Measurements from ENCODE around the gene HIPK2. TPM values are rescaled to one million over a fixed set of nuclear protein-coding genes. Genes with fewer than 3 reads are reported as not detected.

Gene HIPK2
- total RNA-seq, 1 donor from 2014 or later: 45.1 TPM

GRCh38 chr7:139574618-139575337 lies 203.0 kb downstream of the HIPK2 start:
- TF ChIP-seq, protein P1, sequence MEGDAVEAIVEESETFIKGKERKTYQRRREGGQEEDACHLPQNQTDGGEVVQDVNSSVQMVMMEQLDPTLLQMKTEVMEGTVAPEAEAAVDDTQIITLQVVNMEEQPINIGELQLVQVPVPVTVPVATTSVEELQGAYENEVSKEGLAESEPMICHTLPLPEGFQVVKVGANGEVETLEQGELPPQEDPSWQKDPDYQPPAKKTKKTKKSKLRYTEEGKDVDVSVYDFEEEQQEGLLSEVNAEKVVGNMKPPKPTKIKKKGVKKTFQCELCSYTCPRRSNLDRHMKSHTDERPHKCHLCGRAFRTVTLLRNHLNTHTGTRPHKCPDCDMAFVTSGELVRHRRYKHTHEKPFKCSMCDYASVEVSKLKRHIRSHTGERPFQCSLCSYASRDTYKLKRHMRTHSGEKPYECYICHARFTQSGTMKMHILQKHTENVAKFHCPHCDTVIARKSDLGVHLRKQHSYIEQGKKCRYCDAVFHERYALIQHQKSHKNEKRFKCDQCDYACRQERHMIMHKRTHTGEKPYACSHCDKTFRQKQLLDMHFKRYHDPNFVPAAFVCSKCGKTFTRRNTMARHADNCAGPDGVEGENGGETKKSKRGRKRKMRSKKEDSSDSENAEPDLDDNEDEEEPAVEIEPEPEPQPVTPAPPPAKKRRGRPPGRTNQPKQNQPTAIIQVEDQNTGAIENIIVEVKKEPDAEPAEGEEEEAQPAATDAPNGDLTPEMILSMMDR (conservative IDR thresholded peaks at IDR 0.05; ENCODE audit: low read depth, low read length): no peak
- DNase-seq (ENCODE audit: low read depth): no peak
- no peak overlapping the region for H3K4me3 ChIP-seq (ENCODE audit: low read depth, low read length)

GRCh38 chr7:139573871-139574270 lies 203.9 kb downstream of the HIPK2 start:
- TF ChIP-seq, protein P1 (conservative IDR thresholded peaks at IDR 0.05; ENCODE audit: low read depth, low read length): no peak
- H3K4me3 ChIP-seq (ENCODE audit: low read depth, low read length): no peak overlapping the region
- no peak for DNase-seq (ENCODE audit: low read depth)

GRCh38 chr7:139572704-139573385 lies 205.0 kb downstream of the HIPK2 start:
- no peak for DNase-seq (ENCODE audit: low read depth)
- no peak overlapping the region for H3K4me3 ChIP-seq (ENCODE audit: low read depth, low read length)
- TF ChIP-seq, protein P1 (conservative IDR thresholded peaks at IDR 0.05; ENCODE audit: low read depth, low read length): no peak

- DNase-seq (ENCODE audit: low read depth): no peak
- TF ChIP-seq, protein P1 (conservative IDR thresholded peaks at IDR 0.05; ENCODE audit: low read depth, low read length): no peak
These were observed 205.7 kb downstream of the HIPK2 start for GRCh38 chr7:139572071-139572470.

DNA sequence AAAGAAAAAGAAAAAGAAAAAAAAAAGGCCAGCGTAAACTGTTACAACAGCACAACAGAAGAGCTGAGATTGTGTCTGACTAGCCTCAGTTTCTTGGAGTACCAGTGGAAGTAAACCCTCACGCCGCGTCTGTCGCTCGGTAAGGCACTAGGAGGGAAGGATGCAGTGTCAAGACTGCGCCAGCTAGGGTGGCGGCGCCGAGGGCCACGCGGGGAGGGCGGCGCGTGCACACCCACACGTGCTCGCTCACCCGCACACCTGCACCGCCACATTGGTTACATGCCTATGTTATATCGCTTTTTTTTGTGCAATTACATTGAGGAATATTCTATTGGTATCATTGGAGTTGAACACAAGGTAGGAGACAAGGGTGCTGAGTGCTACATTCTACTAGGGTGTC lies 206.1 kb downstream of the HIPK2 start:
- H3K4me3 ChIP-seq (ENCODE audit: low read depth, low read length): no peak overlapping the region
- no peak for DNase-seq (ENCODE audit: low read depth)
- TF ChIP-seq, protein P1 (conservative IDR thresholded peaks at IDR 0.05; ENCODE audit: low read depth, low read length): no peak

More at GRCh38 chr7:139572071-139572470, 205.7 kb downstream of the HIPK2 start:
- H3K4me3 ChIP-seq (ENCODE audit: low read depth, low read length): no peak overlapping the region

DNA sequence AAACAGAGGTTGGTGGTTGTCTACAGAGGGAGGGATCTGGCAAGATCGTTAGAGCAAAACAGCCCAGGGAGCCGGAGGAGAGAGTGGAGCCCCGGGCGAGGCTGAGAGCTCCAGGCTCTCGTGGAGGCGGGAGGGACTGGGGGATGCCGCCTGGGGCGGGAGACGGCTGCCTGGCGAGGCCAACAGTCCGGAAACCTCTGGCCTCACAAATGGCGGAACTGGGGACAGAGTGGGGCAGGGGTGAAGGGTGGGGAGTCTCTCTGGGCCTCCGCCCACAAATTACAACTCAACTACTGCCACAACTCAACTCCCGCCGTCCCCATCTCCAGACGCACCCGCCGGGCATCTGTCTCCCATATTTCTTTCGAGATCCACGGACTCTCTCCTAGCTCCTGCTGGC lies 206.6 kb downstream of the HIPK2 start:
- TF ChIP-seq, protein P1 (conservative IDR thresholded peaks at IDR 0.05; ENCODE audit: low read depth, low read length): no peak

More for the DNA sequence above, 206.6 kb downstream of the HIPK2 start:
- no peak overlapping the region for H3K4me3 ChIP-seq (ENCODE audit: low read depth, low read length)
- DNase-seq (ENCODE audit: low read depth): no peak

Data from epithelial cell of proximal tubule (primary cell).